ENCODE data around the gene C12orf57.
A peak's percentile ranks its signal among the peaks of the same experiment; 100 is the strongest.

C12orf57 gene

DNA sequence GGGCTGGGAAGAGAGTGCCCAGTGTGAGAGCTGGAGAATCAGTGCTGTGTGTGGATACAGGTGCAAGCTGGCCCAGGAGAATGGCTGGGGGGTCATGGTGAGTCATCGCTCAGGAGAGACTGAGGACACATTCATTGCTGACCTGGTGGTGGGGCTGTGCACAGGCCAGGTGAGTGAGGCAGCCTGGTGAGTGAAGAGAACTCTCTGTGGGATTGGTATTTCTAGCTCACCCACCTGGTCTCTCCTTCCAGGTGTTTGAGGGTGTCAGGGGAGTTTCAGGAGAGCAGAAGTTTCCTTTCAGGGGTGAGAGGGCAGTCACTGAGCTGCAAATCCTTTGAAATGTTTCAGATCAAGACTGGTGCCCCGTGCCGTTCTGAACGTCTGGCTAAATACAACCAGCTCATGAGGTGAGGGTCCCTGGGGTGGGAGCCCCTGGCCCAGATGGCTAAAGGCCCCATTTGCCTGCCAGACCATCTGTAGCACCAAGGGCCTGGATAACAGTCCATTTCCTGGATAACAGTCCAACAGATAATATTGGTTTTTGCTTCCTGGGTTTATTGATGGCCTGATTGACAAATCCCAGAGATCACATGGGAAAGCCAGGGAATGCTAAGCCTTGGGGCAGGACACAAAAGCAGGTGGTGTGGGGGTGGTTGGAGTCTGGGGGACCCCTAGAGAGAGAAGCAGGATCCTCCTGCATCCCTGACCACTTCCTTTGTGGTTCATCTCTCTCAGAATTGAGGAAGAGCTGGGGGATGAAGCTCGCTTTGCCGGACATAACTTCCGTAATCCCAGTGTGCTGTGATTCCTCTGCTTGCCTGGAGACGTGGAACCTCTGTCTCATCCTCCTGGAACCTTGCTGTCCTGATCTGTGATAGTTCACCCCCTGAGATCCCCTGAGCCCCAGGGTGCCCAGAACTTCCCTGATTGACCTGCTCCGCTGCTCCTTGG lies 21.6 kb upstream of the C12orf57 start:
- no peaks in the 10 kb centered on the region for H3K27me3 ChIP-seq (replicated peaks; ENCODE audit: insufficient read depth, low read length)
- DNase-seq = peak; percentile 92
- no peaks in the 10 kb centered on the region for H4K20me1 ChIP-seq (ENCODE audit: insufficient read depth, low read length)
- no peak overlapping the region for H2AFZ ChIP-seq (ENCODE audit: low read length)
- H3K9me3 ChIP-seq (replicated peaks; ENCODE audit: insufficient read depth, low read length) = no peaks in the 10 kb centered on the region
- peak overlapping the region; percentile 74 for H3K9ac ChIP-seq (ENCODE audit: low read length)
- peak overlapping the region; percentile 92 for H3K27ac ChIP-seq (ENCODE audit: low read length)
- peaks cover 41% of the 10 kb centered on the region for H3K79me2 ChIP-seq (ENCODE audit: low read length)
- TF ChIP-seq, protein P1, sequence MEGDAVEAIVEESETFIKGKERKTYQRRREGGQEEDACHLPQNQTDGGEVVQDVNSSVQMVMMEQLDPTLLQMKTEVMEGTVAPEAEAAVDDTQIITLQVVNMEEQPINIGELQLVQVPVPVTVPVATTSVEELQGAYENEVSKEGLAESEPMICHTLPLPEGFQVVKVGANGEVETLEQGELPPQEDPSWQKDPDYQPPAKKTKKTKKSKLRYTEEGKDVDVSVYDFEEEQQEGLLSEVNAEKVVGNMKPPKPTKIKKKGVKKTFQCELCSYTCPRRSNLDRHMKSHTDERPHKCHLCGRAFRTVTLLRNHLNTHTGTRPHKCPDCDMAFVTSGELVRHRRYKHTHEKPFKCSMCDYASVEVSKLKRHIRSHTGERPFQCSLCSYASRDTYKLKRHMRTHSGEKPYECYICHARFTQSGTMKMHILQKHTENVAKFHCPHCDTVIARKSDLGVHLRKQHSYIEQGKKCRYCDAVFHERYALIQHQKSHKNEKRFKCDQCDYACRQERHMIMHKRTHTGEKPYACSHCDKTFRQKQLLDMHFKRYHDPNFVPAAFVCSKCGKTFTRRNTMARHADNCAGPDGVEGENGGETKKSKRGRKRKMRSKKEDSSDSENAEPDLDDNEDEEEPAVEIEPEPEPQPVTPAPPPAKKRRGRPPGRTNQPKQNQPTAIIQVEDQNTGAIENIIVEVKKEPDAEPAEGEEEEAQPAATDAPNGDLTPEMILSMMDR (IDR thresholded peaks at IDR 0.05; ENCODE audit: low read length) = peak; percentile 50
- TF ChIP-seq EZH2phosphoT487 (IDR thresholded peaks at IDR 0.05; ENCODE audit: low read length) = no peak
- peaks cover 73% of the 10 kb centered on the region for H3K4me1 ChIP-seq (ENCODE audit: low read length)
- H3K4me2 ChIP-seq (ENCODE audit: low read depth, low read length) = peak overlapping the region; percentile 76
- no peaks in the 10 kb centered on the region; the same call in 1 of the 2 replicates for H3K36me3 ChIP-seq (replicated peaks; ENCODE audit: insufficient read depth, low read length)
- H3K4me3 ChIP-seq (ENCODE audit: low read length) = peak overlapping the region; percentile 45
- H3K9me2 ChIP-seq (replicated peaks; ENCODE audit: insufficient read depth, low read length) = no peaks in the 10 kb centered on the region
- H3F3A ChIP-seq (ENCODE audit: insufficient read depth, low read length) = peaks cover 62% of the 10 kb centered on the region

DNA sequence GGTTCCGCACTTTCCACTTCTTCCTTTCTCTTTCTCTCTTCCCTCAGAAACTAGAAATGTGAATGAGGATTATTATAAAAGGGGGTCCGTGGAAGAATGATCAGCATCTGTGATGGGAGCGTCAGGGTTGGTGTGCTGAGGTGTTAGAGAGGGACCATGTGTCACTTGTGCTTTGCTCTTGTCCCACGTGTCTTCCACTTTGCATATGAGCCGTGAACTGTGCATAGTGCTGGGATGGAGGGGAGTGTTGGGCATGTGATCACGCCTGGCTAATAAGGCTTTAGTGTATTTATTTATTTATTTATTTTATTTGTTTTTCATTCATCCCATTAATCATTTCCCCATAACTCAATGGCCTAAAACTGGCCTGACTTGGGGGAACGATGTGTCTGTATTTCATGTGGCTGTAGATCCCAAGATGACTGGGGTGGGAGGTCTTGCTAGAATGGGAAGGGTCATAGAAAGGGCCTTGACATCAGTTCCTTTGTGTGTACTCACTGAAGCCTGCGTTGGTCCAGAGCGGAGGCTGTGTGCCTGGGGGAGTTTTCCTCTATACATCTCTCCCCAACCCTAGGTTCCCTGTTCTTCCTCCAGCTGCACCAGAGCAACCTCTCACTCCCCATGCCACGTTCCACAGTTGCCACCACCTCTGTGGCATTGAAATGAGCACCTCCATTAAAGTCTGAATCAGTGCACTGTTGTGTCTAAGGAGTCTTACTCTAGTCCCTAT lies 20.7 kb upstream of the C12orf57 start:
- TF ChIP-seq EZH2phosphoT487 (IDR thresholded peaks at IDR 0.05; ENCODE audit: low read length) = no peak
- TF ChIP-seq, protein P1 (IDR thresholded peaks at IDR 0.05; ENCODE audit: low read length) = no peak
- no peak for TF ChIP-seq EZH2 (optimal IDR thresholded peaks at IDR 0.05; ENCODE audit: low read depth, low read length)
- H3K9me2 ChIP-seq (replicated peaks; ENCODE audit: insufficient read depth, low read length) = no peaks in the 10 kb centered on the region
- peak overlapping the region; percentile 76 for H3K4me2 ChIP-seq (ENCODE audit: low read depth, low read length)
- peak overlapping the region; percentile 92 for H3K27ac ChIP-seq (ENCODE audit: low read length)
- no peaks in the 10 kb centered on the region for H3K9me3 ChIP-seq (replicated peaks; ENCODE audit: insufficient read depth, low read length)
- H2AFZ ChIP-seq (ENCODE audit: low read length) = no peak overlapping the region
- no peaks in the 10 kb centered on the region for H4K20me1 ChIP-seq (ENCODE audit: insufficient read depth, low read length)
- DNase-seq = no peak
- H3K4me1 ChIP-seq (ENCODE audit: low read length) = peaks cover 69% of the 10 kb centered on the region
- H3K79me2 ChIP-seq (ENCODE audit: low read length) = peaks cover 39% of the 10 kb centered on the region
- H3K4me3 ChIP-seq (ENCODE audit: low read length) = peak overlapping the region; percentile 45
- no peaks in the 10 kb centered on the region for H3K27me3 ChIP-seq (replicated peaks; ENCODE audit: insufficient read depth, low read length)
- no peaks in the 10 kb centered on the region; the same call in 1 of the 2 replicates for H3K36me3 ChIP-seq (replicated peaks; ENCODE audit: insufficient read depth, low read length)
- H3F3A ChIP-seq (ENCODE audit: insufficient read depth, low read length) = peaks cover 60% of the 10 kb centered on the region
- peak overlapping the region; percentile 74 for H3K9ac ChIP-seq (ENCODE audit: low read length)

DNA sequence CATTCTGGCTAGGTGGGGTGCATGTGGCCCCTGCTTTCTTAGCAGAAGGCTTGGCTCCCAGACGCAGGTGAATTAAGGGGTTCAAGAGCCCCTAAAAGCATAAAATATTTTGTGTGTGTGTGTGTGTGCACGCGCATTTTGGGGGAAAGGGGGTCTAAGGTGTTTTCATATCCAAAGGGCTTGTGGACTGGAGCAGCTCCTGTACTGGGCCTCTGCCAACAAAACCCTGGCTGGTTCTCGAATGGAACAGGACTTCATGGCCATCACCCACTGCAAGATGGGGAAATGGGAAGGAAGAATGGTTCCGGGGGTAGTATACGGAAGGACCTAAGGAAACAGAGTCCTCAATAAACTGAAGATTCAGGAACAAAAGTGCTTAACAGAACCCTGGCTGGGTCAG lies 20.0 kb upstream of the C12orf57 start:
- no peaks in the 10 kb centered on the region for H3K9me2 ChIP-seq (replicated peaks; ENCODE audit: insufficient read depth, low read length)
- H3K4me2 ChIP-seq (ENCODE audit: low read depth, low read length) = peak overlapping the region; percentile 83; the same call in 1 of the 2 replicates
- H3K36me3 ChIP-seq (replicated peaks; ENCODE audit: insufficient read depth, low read length) = no peaks in the 10 kb centered on the region; the same call in 1 of the 2 replicates
- no peaks in the 10 kb centered on the region for H3K27me3 ChIP-seq (replicated peaks; ENCODE audit: insufficient read depth, low read length)
- peak overlapping the region; percentile 92; the same call in 1 of the 2 replicates for H3K27ac ChIP-seq (ENCODE audit: low read length)
- H3K4me3 ChIP-seq (ENCODE audit: low read length) = no peak overlapping the region
- H3K4me1 ChIP-seq (ENCODE audit: low read length) = peaks cover 71% of the 10 kb centered on the region
- no peak overlapping the region for H2AFZ ChIP-seq (ENCODE audit: low read length)
- TF ChIP-seq, protein P1 (IDR thresholded peaks at IDR 0.05; ENCODE audit: low read length) = no peak
- TF ChIP-seq EZH2phosphoT487 (IDR thresholded peaks at IDR 0.05; ENCODE audit: low read length) = no peak
- no peak for TF ChIP-seq EZH2 (optimal IDR thresholded peaks at IDR 0.05; ENCODE audit: low read depth, low read length)
- H4K20me1 ChIP-seq (ENCODE audit: insufficient read depth, low read length) = no peaks in the 10 kb centered on the region
- DNase-seq = no peak
- H3F3A ChIP-seq (ENCODE audit: insufficient read depth, low read length) = peaks cover 60% of the 10 kb centered on the region
- H3K9me3 ChIP-seq (replicated peaks; ENCODE audit: insufficient read depth, low read length) = no peaks in the 10 kb centered on the region
- H3K79me2 ChIP-seq (ENCODE audit: low read length) = peaks cover 45% of the 10 kb centered on the region
- peak overlapping the region; percentile 56; the same call in 1 of the 2 replicates for H3K9ac ChIP-seq (ENCODE audit: low read length)
